ENCODE data around the gene TMC6. TPM values are rescaled to one million over a fixed set of nuclear protein-coding genes. Genes with fewer than 3 reads are reported as not detected.

The TMC6 gene
- polyA plus RNA-seq, 1 donor (not counting 4 experiments of a cell fraction or from before 2014, with no cell fraction given) = 20.4 TPM

DNA sequence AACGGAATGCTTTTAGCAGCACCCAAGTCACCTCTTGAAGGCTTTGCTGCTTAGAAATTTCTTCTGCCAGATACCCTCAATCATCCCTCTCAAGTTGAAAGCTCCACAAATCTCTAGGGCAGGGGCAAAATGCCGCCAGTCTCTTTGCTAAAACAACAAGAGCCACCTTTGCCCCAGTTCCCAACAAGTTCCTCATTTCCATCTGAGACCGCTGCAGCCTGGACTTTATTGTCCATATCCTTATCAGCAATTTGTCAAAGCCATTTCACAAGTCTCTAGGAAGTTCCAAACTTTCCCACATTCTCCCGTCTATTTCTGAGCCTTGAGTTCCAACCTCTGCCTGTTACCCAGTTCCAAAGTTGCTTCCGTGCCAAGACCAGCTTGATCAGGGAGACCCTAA is 27.4 kb downstream of the TMC6 start:
- TF ChIP-seq, protein P1, sequence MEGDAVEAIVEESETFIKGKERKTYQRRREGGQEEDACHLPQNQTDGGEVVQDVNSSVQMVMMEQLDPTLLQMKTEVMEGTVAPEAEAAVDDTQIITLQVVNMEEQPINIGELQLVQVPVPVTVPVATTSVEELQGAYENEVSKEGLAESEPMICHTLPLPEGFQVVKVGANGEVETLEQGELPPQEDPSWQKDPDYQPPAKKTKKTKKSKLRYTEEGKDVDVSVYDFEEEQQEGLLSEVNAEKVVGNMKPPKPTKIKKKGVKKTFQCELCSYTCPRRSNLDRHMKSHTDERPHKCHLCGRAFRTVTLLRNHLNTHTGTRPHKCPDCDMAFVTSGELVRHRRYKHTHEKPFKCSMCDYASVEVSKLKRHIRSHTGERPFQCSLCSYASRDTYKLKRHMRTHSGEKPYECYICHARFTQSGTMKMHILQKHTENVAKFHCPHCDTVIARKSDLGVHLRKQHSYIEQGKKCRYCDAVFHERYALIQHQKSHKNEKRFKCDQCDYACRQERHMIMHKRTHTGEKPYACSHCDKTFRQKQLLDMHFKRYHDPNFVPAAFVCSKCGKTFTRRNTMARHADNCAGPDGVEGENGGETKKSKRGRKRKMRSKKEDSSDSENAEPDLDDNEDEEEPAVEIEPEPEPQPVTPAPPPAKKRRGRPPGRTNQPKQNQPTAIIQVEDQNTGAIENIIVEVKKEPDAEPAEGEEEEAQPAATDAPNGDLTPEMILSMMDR (optimal IDR thresholded peaks at IDR 0.05 in 1 of 3, IDR thresholded peaks at IDR 0.05 in 1 of 3, conservative IDR thresholded peaks at IDR 0.05 in 1 of 3; ENCODE audit: extremely low read depth in 1 of 3, insufficient read depth in 2 of 3, low read length in 3 of 3) = no peak
- TF ChIP-seq EZH2 (IDR thresholded peaks at IDR 0.05; ENCODE audit: low read length) = no peak
- Histone ChIP-seq H3K4me2 (ENCODE audit: control insufficient read depth, extremely low read depth, insufficient read depth, low read depth, low read length) (no peak overlapping the region), H3K36me3 (ENCODE audit: control insufficient read depth in 2 of 2, extremely low read depth in 1 of 2, insufficient read depth in 2 of 2, low read length in 2 of 2) (no peaks in the 10 kb centered on the region), H3K9me3 (ENCODE audit: control insufficient read depth, low read depth, low read length) (no peaks in the 10 kb centered on the region), H4K20me1 (ENCODE audit: control insufficient read depth, extremely low read depth, insufficient read depth, low read length) (no peaks in the 10 kb centered on the region), H3K27ac (ENCODE audit: control insufficient read depth, insufficient read depth, low read length) (no peak overlapping the region), H2AFZ (ENCODE audit: control insufficient read depth, low read length) (no peak overlapping the region), H3K4me3 (ENCODE audit: control insufficient read depth in 2 of 3, extremely low read depth in 1 of 3, insufficient read depth in 2 of 3, low read depth in 1 of 3, low read length in 3 of 3) (no peak overlapping the region), H3K9me1 (ENCODE audit: control insufficient read depth, extremely low read depth, insufficient read depth, low read length) (no peaks in the 10 kb centered on the region), H3K79me2 (ENCODE audit: control insufficient read depth, insufficient read depth, low read length) (no peaks in the 10 kb centered on the region), H3K4me1 (ENCODE audit: control insufficient read depth, extremely low read depth, insufficient read depth, low read length) (no peaks in the 10 kb centered on the region), H3K9ac (ENCODE audit: control insufficient read depth, extremely low read depth, insufficient read depth, low read length) (no peak overlapping the region), H3K27me3 (ENCODE audit: control insufficient read depth, extremely low read depth, insufficient read depth, low read length) (no peaks in the 10 kb centered on the region)
- FAIRE-seq (no peak), DNase-seq (ENCODE audit: low read depth, low spot score) (no peak)
- dilution Hi-C loops (cut with MboI; ENCODE audit: extremely low pct_ligation_motif_present, low sequenced_read_pairs) = no loop called here

DNA sequence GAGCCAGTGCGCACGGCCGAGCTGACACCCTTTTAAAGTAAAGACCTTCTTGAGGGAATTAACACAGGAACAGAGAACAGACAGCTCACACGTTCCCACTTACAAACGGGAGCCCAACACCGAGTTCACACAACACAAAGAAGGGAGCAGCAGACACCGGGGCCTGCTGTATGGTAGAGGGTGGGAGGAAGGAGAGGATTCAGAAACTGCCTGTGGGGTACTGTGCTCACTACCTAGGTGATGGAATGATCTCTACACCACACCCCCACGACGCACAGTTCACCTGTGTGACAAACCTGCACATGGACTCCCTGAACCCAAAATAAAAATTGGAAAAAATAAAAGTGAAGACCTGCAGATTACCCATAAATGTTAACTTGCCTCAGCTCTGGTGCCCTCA is 32.5 kb downstream of the TMC6 start:
- H3K9me3 ChIP-seq (ENCODE audit: control insufficient read depth, low read depth, low read length) = no peaks in the 10 kb centered on the region
- no peaks in the 10 kb centered on the region for H3K9me1 ChIP-seq (ENCODE audit: control insufficient read depth, extremely low read depth, insufficient read depth, low read length)
- H3K9ac ChIP-seq (ENCODE audit: control insufficient read depth, extremely low read depth, insufficient read depth, low read length) = no peak overlapping the region
- no peaks in the 10 kb centered on the region for H4K20me1 ChIP-seq (ENCODE audit: control insufficient read depth, extremely low read depth, insufficient read depth, low read length)
- dilution Hi-C loops (cut with MboI; ENCODE audit: extremely low pct_ligation_motif_present, low sequenced_read_pairs) = no loop called here
- no peak overlapping the region for H3K4me2 ChIP-seq (ENCODE audit: control insufficient read depth, extremely low read depth, insufficient read depth, low read depth, low read length)
- no peak for FAIRE-seq
- no peak overlapping the region for H2AFZ ChIP-seq (ENCODE audit: control insufficient read depth, low read length)
- H3K79me2 ChIP-seq (ENCODE audit: control insufficient read depth, insufficient read depth, low read length) = no peaks in the 10 kb centered on the region
- H3K27ac ChIP-seq (ENCODE audit: control insufficient read depth, insufficient read depth, low read length) = no peak overlapping the region
- H3K27me3 ChIP-seq (ENCODE audit: control insufficient read depth, extremely low read depth, insufficient read depth, low read length) = no peaks in the 10 kb centered on the region
- TF ChIP-seq, protein P1 (optimal IDR thresholded peaks at IDR 0.05 in 1 of 3, IDR thresholded peaks at IDR 0.05 in 1 of 3, conservative IDR thresholded peaks at IDR 0.05 in 1 of 3; ENCODE audit: extremely low read depth in 1 of 3, insufficient read depth in 2 of 3, low read length in 3 of 3) = no peak
- no peak for TF ChIP-seq EZH2 (IDR thresholded peaks at IDR 0.05; ENCODE audit: low read length)
- H3K4me3 ChIP-seq (ENCODE audit: control insufficient read depth in 2 of 3, extremely low read depth in 1 of 3, insufficient read depth in 2 of 3, low read depth in 1 of 3, low read length in 3 of 3) = no peak overlapping the region
- H3K4me1 ChIP-seq (ENCODE audit: control insufficient read depth, extremely low read depth, insufficient read depth, low read length) = no peaks in the 10 kb centered on the region
- peaks cover 0 to 1% of the 10 kb centered on the region in 2 experiments for H3K36me3 ChIP-seq (ENCODE audit: control insufficient read depth in 2 of 2, extremely low read depth in 1 of 2, insufficient read depth in 2 of 2, low read length in 2 of 2)
- no peak for DNase-seq (ENCODE audit: low read depth, low spot score)

Data from keratinocyte (primary cell).